Measurements from ENCODE around the gene PPP1R14C. TPM values are rescaled to one million over a fixed set of nuclear protein-coding genes. Genes with fewer than 3 reads are reported as not detected.

PPP1R14C gene
- polyA plus RNA-seq, 1 donor from 2014 or later = 14.0 TPM

DNA sequence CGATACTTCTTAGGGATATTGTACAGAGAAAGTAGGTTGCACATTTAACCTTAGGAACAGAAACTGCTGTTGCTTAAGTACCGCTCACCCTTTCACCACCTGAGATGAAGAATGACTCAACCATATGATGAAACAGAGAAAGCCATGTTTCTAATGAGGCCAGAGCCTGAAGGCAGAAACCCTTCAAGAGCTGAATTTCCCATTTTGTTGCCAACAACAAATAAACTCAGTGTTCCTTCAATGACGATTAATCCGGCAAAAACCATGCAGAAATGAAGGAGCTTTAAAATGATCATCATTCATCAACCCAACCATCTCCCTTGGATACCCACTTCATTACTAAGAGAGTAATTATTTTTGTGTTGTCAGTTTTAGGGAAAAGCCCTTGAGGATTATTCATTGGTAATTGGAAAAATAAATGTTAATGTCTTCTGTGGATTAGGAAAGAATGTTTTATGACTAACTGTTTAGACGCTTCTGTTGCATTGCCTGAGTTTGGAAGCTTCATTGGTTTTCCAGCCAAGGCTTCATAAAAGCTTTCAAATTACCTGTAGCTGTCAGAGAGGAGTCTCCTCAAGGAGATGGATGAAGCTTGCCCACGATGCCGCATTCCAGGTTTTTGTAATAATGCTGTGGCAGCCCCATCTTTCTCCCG lies 113.9 kb downstream of the PPP1R14C start:
- TF ChIP-seq EP300 (conservative IDR thresholded peaks at IDR 0.05; ENCODE audit: poor library complexity, severe bottlenecking) (no peak), POLR2AphosphoS5 (IDR thresholded peaks at IDR 0.05) (no peak), SMC3 (conservative IDR thresholded peaks at IDR 0.05; ENCODE audit: poor library complexity) (no peak), TAF1 (IDR thresholded peaks at IDR 0.05; ENCODE audit: low read depth) (no peak), EZH2 (IDR thresholded peaks at IDR 0.05; ENCODE audit: borderline replicate concordance, insufficient read depth, low read length, poor library complexity, severe bottlenecking) (no peak), RAD21 (conservative IDR thresholded peaks at IDR 0.05) (no peak), MXI1 (conservative IDR thresholded peaks at IDR 0.05; ENCODE audit: poor library complexity, severe bottlenecking) (no peak)
- TF ChIP-seq, protein P1, sequence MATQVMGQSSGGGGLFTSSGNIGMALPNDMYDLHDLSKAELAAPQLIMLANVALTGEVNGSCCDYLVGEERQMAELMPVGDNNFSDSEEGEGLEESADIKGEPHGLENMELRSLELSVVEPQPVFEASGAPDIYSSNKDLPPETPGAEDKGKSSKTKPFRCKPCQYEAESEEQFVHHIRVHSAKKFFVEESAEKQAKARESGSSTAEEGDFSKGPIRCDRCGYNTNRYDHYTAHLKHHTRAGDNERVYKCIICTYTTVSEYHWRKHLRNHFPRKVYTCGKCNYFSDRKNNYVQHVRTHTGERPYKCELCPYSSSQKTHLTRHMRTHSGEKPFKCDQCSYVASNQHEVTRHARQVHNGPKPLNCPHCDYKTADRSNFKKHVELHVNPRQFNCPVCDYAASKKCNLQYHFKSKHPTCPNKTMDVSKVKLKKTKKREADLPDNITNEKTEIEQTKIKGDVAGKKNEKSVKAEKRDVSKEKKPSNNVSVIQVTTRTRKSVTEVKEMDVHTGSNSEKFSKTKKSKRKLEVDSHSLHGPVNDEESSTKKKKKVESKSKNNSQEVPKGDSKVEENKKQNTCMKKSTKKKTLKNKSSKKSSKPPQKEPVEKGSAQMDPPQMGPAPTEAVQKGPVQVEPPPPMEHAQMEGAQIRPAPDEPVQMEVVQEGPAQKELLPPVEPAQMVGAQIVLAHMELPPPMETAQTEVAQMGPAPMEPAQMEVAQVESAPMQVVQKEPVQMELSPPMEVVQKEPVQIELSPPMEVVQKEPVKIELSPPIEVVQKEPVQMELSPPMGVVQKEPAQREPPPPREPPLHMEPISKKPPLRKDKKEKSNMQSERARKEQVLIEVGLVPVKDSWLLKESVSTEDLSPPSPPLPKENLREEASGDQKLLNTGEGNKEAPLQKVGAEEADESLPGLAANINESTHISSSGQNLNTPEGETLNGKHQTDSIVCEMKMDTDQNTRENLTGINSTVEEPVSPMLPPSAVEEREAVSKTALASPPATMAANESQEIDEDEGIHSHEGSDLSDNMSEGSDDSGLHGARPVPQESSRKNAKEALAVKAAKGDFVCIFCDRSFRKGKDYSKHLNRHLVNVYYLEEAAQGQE (IDR thresholded peaks at IDR 0.05; ENCODE audit: borderline replicate concordance) = no peak
- TF ChIP-seq, protein P2, sequence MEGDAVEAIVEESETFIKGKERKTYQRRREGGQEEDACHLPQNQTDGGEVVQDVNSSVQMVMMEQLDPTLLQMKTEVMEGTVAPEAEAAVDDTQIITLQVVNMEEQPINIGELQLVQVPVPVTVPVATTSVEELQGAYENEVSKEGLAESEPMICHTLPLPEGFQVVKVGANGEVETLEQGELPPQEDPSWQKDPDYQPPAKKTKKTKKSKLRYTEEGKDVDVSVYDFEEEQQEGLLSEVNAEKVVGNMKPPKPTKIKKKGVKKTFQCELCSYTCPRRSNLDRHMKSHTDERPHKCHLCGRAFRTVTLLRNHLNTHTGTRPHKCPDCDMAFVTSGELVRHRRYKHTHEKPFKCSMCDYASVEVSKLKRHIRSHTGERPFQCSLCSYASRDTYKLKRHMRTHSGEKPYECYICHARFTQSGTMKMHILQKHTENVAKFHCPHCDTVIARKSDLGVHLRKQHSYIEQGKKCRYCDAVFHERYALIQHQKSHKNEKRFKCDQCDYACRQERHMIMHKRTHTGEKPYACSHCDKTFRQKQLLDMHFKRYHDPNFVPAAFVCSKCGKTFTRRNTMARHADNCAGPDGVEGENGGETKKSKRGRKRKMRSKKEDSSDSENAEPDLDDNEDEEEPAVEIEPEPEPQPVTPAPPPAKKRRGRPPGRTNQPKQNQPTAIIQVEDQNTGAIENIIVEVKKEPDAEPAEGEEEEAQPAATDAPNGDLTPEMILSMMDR (IDR thresholded peaks at IDR 0.05; ENCODE audit: poor library complexity, severe bottlenecking) = no peak
- Histone ChIP-seq H3K4me2 (ENCODE audit: low read length) (no peak overlapping the region), H3K4me3 (ENCODE audit: low read length) (no peak overlapping the region), H3K9me3 (ENCODE audit: low read length) (no peaks in the 10 kb centered on the region), H3F3A (ENCODE audit: insufficient read depth, low read length, poor library complexity, severe bottlenecking) (no peaks in the 10 kb centered on the region), H3K27ac (ENCODE audit: low read length) (no peak overlapping the region), H3K36me3 (ENCODE audit: insufficient read depth, low read length) (no peaks in the 10 kb centered on the region), H4K20me1 (ENCODE audit: insufficient read depth) (no peaks in the 10 kb centered on the region), H2AFZ (ENCODE audit: low read depth, low read length) (no peak overlapping the region), H3K9ac (ENCODE audit: low read length) (no peak overlapping the region), H3K9me2 (ENCODE audit: insufficient read depth, low read length) (no peaks in the 10 kb centered on the region), H3K27me3 (ENCODE audit: insufficient read depth, low read depth, low read length) (no peaks in the 10 kb centered on the region), H3K79me2 (replicated peaks; ENCODE audit: insufficient read depth, low read length) (no peaks in the 10 kb centered on the region)

DNA sequence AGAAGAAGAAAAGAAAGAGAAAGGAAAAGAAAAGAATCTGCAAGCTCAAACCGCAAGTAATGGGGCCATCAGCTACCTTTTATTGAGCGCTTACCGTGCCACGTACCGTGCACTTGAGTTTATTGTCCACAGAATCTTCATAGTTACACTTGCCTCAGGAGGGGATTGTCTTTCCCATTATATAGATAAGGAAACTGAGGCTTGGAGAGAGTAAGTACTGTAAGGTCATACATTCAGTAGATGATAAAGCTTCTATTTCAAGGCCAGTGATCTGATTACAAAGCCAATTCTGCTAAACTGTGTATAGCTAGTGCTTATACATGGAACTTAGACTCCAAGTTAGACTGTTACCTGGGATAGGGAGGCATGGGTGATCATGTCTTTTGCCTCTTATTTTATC lies 115.5 kb downstream of the PPP1R14C start:
- Histone ChIP-seq H3K9me3 (ENCODE audit: low read length) (no peaks in the 10 kb centered on the region), H3K4me3 (ENCODE audit: low read length) (no peak overlapping the region), H3F3A (ENCODE audit: insufficient read depth, low read length, poor library complexity, severe bottlenecking) (no peaks in the 10 kb centered on the region), H3K27me3 (ENCODE audit: insufficient read depth, low read depth, low read length) (no peaks in the 10 kb centered on the region), H3K9ac (ENCODE audit: low read length) (no peak overlapping the region), H4K20me1 (ENCODE audit: insufficient read depth) (no peaks in the 10 kb centered on the region), H3K27ac (ENCODE audit: low read length) (no peak overlapping the region), H3K36me3 (ENCODE audit: insufficient read depth, low read length) (no peaks in the 10 kb centered on the region), H2AFZ (ENCODE audit: low read depth, low read length) (no peak overlapping the region), H3K79me2 (replicated peaks; ENCODE audit: insufficient read depth, low read length) (no peaks in the 10 kb centered on the region), H3K4me2 (ENCODE audit: low read length) (no peak overlapping the region), H3K9me2 (ENCODE audit: insufficient read depth, low read length) (no peaks in the 10 kb centered on the region)
- TF ChIP-seq EZH2 (IDR thresholded peaks at IDR 0.05; ENCODE audit: borderline replicate concordance, insufficient read depth, low read length, poor library complexity, severe bottlenecking) (no peak), MXI1 (conservative IDR thresholded peaks at IDR 0.05; ENCODE audit: poor library complexity, severe bottlenecking) (no peak), POLR2AphosphoS5 (IDR thresholded peaks at IDR 0.05) (no peak), TAF1 (IDR thresholded peaks at IDR 0.05; ENCODE audit: low read depth) (no peak), EP300 (conservative IDR thresholded peaks at IDR 0.05; ENCODE audit: poor library complexity, severe bottlenecking) (no peak), RAD21 (conservative IDR thresholded peaks at IDR 0.05) (no peak), SMC3 (conservative IDR thresholded peaks at IDR 0.05; ENCODE audit: poor library complexity) (no peak)
- TF ChIP-seq, protein P2 (IDR thresholded peaks at IDR 0.05; ENCODE audit: poor library complexity, severe bottlenecking) = no peak
- TF ChIP-seq, protein P1 (IDR thresholded peaks at IDR 0.05; ENCODE audit: borderline replicate concordance) = no peak

Data from neural cell (in vitro differentiated cells).